Hindlimb muscle (tissue), 1 donor: ENCODE results near the gene LARP4B. TPM values are rescaled to one million over a fixed set of nuclear protein-coding genes. Genes with fewer than 3 reads are reported as not detected.

Experiments
- DNase-seq: peaks from one replicate; pipeline ENCODE4 v3.0.0-alpha.2; 2013
- polyA plus RNA-seq: library from polyadenylated mRNA; unstranded; fragments of 120-200 nt; gene quantifications from one replicate; pipeline ENCODE4 v1.2.1, GENCODE V29; 2013; ENCODE audit not compliant: insufficient read length

Gene LARP4B
- polyA plus RNA-seq, 1 donor: 91.2 TPM

DNA sequence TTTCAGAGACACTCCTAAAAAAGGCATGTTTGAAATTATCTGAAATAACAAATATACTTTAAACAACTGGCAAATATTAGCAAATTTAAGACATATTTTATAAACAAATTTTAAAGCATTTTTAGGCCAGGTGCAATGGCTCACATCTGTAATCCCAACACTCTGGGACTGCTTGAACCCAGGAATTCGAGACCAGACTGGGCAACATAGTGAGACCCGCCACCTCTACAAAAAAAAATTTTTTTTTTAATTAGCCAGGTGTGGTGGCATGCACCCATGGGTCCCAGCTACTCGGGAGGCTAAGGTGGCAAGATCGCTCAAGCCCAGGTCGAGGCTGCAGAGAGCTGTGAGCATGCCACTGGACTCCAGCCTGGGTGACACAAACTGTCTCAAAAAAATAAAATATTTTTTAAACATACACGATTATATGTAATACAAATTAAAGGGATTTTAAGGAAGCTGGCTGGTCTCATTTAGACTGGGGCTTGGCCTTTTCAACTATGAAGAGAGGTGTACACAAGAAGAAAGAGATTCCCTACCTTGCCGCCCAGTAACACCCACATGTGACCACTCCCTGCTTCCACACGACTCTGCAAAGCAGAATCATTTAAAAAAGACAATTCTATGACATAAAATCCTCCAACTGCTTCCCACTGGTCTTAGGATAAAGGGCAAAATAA lies 7.5 kb downstream of the LARP4B start:
- no peak for DNase-seq

DNA sequence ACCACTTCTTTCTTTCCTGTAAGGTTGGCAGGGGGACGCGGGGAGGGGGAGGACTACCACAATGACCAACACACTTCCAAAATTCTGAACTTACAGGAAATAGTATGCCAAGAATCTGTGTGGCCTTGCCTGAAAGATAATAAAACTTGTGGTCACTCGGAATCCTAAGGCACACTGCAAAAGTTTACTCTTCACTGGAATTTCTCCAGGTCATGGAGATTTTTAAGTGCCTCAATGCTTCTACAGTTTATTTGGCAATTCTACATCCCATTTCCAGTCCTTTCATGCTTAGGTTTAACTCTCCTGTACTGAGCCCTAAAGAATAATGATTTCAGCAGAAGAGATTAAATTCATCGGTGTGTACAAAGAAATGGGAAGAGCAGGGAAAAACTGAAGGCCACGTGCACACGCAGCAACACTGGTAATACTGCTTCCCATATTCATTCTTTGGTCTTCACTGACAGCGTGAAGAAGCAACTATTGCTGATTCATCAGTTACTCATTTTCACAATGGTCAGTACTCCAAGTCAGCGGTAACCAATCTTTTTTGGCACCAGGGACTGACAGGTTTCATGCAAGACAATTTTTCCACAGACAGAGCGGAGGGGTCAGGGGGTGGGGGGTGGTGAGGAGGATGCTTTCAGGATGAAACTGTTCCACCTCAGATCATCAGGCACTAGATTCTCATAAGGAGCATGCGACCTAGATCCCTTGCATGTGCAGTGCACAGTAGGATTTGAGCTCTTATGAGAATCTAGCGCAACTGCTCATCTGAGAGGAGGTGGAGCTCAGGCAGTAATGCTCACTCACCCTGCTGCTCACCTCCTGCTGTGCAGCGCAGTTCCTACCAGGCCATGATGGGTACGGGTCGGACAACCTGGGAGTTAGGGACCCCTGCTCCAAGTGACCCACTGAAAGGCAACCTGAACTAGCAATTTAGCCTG lies 9.8 kb downstream of the LARP4B start:
- no peak for DNase-seq

DNA sequence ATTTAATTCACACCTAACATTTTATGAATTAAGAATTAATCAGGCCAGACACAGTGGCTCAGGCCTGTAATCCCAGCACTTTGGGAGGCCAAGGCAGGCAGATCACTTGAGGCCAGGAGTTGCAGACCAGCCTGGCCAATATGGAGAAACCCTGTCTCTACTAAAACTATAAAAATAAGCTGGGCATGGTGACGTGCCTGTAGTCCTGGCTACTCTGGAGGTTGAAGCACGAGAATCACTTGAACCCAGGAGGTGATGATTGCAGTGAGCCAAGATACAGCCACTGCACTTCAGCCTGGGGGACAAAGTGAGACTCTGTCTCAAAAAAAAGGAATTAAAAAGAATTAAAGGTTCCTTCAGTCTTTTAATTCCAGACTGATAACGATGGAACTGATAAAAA lies 11.1 kb downstream of the LARP4B start:
- DNase-seq: no peak

DNA sequence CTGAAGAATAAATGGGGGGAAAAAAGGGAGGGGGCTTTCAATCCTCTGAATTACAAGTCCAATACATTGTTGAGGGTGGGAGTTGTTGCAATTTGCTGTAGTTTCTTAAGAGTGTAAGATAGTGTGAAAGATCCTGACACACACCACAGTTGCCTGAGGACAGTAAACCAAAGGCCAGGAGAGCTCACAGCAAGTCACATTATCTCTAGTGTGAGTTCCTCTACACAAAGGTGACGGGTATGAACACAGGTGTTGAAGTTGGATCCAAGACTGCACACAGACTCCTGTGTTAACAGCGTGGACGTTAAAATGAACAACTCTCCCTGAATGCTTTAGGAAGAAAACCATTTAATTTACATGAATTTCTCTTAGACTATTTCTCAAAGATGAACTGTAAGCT lies 12.0 kb downstream of the LARP4B start:
- DNase-seq: no peak

DNA sequence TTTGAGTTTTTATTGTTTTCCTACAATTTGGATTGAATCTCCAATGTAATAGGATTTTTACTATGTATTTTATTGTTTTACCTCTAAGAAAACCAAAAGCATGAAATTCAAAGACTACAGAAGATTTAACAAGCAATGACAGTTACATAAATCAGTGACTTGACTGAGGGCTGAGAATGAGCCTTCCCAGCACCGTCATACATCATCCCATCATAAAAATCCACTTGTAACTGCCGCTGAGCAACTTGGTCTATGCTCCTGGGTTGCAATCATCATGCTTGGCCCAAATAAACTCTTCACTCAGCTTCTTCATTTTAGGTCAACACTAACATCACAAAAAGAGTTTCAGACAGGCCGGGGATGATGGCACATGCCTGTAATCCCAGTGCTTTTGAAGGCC lies 13.5 kb downstream of the LARP4B start:
- DNase-seq: no peak

DNA sequence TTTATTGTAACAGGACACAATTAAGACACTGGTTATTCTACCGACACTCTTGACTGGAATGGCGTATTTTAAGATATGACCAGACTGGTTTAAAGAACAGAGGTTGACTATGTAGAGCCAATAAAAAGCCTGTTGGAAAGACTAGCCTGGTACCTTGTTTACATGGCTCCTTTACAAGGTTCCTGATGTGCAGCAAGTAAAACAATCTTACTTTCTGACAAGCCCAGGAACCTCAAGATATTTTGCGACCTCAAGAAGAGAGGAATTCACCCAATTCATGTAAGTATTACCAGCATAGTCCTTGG lies 14.1 kb downstream of the LARP4B start:
- no peak for DNase-seq

DNA sequence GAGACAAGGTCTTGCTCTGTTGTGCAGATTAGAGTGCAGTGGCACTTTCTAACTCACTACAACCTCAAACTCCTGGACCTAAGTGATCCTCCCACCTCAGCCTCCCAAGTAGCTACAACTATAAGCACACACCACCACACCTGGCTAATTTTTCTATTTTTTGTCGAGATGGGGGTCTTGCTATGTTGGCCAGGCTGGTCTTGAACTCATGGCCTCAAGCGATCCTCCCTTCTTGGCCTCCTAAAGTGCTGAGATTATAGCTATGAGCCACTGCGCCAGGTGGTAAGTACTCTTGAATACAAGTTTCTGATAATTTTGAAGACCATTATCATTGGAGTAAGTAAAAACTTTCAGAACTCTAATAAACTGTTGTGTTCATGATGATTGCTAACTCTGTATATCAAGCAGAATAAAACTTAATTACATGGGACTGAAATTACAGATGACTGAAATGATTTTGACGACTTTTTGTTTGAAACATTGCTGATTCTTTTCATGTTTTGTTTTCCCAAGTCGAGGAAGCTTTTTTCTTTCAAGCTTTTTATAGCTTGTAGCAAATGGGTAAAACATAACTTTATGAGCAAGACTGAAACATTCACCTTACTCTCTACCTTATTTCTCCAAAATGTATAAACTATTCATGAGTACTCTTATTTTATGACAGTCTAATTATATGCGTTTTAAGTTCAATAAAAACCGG lies 14.6 kb downstream of the LARP4B start:
- DNase-seq: no peak

DNA sequence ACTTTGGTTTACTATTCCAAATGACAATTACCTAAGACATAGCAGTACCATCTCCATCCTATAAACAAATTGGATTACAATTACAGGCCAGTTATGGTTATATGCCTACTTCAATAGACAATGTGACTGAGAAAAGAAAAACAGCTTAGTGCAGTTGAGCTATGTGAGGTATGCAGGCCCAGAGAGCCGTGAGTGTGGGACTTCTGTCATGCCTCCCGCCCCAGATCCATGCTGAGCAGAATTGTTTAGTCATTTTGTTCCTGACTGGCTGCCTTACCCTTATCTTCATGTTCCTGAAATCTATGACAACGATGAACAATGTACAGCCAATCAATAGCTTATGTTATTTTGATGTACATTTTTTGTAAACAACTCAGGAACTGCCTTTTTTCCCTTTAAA lies 21.7 kb downstream of the LARP4B start:
- DNase-seq: no peak

DNA sequence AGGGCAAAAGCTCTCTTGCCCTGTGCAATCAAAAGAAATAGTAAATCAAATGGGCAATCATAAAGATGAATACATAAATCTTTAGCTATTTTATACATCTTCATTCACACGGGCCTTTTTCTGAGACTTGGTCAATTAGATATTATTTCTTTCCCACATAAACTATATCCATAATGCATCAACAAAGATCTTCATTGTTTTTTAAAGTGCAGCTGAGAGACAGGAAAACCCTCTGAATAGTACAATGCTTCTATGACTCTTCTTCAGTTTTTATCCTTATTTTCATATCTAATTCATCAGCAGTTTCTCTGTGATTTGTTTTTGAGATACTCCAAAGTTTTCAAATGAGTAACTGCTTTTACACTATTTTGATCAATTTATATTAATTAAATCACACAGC lies 25.5 kb downstream of the LARP4B start:
- DNase-seq: no peak

DNA sequence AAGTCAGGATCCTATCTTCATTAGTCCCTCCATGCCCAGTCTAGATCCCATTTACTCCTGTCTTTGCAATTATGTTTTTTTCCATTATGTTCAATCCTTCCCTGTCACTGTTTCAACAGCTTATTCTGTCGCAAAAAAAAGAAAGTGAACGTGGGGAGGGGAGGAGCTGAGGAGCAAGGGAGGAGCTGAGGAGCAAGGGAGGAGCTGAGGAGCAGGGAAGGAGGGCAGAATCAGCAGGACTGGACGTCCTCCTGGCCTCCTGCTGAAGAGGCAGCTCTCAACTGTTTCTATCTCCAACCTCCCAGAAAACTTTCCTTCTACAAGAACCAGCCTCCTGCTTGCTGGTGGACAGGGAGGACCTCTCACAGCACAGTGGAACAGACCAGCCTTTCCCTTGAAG lies 26.0 kb downstream of the LARP4B start:
- no peak for DNase-seq

DNA sequence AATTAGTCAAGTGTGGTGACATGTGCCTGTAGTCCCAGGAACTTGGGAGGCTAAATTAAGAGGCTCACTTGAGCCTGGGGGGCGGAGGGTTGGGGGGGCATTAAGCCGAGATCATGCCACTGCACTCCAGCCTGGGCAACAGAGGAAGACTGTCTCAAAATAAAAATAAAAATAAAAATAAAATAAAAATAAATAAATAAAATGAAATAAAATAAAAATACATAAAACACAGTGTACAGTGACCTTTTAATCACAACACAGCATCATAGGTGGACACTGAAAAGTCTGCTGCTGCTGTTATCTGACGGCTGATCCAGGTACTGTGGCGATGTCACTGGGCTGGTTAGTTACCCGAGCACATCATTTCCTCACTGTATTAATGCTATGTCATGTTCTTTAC lies 27.1 kb downstream of the LARP4B start:
- DNase-seq: no peak

DNA sequence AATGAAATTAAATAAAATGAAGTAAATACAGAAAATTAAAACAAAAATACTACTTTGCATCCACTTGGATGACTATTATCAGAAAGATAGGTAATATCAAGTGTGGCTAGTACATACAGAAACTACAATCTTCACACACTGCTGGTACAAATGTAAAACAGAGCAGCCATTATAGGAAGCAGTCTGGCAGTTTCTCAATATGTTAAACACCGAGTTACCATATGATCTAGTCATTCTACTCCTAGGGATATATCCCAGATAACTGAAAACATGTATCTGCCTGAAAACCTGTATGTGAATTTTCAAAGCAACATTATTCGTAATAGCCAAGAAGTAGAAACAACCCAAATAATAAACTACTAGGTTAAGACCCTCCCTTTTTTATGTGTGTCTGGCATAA lies 33.4 kb downstream of the LARP4B start:
- no peak for DNase-seq

DNA sequence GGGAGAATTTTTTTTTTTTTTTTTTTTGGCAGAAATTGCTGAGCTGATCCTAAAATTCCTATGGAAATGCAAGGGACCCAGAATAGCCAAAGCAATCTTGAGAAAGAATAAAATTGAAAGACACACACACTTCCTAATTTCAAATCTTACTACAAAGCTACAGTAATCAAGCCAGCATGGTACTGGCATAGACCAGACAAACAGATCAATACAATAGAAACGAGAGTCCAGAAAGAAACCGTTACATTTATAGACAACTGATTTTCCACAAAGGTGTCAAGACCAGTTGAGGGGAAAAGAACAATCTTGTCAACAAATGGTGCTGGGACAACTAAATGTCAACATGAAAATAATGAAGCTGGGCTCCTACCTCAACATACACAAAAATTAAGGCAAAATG lies 34.5 kb downstream of the LARP4B start:
- no peak for DNase-seq

DNA sequence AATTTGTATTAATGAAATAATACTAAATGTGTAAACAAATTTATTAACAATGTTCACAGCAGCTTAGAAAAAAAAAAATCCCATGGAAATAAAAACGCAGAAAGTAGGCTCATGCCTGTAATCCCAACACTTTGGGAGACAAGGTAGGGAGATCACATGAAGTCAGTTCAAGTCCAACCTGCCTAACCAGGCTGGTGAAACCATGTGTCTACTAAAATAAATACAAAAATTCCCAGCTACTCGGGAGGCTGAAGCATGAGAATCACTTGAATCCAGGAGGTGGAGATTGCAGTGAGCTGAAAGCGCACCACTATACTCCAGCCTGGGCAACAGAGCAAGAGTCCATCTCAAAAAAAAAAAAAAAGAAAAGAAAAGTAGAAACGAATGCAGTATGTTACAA lies 36.2 kb downstream of the LARP4B start:
- no peak for DNase-seq

DNA sequence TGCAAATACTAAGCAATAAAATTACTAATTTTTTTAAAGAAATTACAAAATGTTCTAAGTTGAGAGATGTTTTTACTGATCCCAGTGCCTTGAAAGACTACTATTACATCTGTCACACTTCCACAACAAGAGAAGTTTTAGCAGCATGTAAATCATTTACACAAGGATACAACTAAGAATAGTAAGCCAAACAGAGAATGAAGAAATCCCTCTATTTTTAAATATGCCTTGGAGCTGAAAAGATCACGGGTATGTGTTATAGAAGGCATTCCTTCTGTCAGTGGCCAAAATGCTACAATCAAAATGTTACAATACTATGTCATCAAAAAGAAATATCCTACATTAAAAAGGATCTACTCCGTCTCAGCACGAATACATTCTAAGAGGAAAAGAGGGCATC lies 52.6 kb downstream of the LARP4B start:
- DNase-seq: no peak

DNA sequence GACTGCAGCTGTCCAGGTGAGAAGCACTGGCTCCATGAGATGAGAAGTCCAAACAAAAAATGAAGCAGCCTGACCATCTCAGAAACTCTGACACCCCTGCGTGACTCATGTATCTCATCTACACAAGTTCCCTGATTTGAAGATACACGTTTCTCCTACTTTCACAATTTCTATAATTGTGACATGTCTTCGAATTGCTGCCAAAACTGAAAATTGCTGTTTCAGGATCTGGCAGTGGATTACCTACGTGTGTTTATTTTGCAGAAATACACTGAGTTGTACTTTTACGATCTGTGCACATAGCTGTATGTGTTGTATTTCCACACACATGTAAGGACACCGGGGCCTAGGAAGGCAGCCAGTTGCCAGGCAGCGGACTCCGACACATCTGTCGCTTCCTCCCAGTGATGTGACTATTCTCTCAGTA lies 53.2 kb downstream of the LARP4B start:
- DNase-seq: no peak

DNA sequence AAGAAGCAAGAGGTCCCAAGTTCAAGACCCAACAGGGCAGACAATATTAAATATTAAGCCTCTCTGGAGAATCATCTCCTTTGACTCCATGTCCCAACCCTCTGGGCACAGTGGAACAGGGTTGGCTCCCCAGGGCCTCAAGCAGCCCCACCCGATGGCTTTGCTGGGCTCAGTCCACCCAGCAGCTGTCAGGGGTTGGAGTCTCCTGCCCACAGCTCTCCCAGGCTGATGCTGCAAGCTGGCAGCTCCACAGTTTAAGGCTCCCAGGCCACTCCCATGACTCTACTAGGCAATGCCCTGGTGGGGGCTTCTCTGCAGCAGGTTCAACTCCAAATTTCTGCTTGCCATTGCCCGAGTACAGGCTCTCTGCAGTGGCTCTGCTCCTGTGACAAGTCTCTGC lies 55.1 kb downstream of the LARP4B start:
- DNase-seq: no peak

DNA sequence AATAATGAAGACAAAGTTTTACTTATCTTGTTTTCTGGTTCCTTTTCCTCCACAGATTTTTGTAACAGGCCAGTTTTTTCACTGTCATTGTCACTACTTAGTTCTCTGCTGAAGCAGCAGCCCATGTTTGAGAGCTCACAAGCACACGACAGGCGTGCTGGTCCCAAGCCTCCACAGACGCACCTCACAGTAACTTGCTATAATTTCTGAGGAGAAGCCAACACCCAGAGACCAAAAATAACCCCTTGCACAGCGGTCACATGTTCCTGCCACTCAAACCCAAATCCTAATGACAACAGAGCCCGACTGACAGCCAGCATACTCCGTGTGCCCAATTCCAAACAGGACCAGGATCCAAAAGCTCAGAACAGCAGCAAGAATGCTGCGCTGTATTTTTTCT lies 58.5 kb downstream of the LARP4B start:
- no peak for DNase-seq

DNA sequence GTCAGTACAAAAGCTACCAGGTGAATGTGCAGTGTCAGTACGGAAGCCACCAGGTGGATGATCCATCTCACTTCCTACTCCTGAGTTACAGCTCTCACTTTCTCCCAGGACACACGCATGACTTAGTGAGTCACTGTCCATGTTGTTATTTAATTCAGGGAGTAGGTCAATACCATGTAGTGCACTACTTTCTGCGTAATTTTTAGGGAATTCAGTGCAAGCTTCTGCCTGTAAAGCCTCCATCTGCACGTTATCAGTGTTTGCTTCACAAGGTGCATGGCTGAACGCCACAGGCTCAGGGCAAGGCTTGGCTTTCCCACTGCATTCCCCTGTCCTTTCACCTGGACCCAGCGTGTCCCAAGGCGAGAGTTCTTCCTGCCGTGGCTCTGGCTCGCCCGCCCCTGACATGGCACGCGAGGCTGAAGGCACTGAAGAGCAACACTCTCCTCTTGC lies 59.5 kb downstream of the LARP4B start:
- no peak for DNase-seq

DNA sequence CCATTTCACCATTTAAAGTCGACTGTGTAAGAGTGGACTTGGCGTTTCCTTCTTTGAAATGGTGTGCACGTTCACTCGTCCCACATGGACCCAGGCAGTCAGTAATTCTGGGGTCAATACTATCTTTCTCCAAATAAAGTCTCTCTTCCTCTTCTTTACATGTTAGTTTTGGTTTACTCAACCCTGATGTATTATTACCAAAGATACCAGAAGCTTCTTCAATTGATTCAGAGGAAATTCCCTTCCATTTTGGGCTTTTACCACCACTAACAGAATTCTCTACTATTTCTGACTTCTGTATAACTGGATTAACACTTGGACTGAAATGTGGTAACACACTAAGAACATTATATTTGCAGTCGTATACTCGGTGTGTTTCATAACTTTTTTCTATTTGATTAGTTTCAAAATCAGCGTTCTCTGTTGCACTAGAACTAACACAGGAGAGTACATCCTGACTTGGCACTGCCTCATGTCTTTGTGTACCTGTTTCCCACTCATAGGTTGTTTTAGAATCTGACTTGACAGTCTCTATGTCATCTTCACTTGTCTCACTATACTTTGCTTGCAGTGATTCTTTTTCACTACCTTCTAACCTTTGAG lies 60.8 kb downstream of the LARP4B start:
- DNase-seq: no peak

DNA sequence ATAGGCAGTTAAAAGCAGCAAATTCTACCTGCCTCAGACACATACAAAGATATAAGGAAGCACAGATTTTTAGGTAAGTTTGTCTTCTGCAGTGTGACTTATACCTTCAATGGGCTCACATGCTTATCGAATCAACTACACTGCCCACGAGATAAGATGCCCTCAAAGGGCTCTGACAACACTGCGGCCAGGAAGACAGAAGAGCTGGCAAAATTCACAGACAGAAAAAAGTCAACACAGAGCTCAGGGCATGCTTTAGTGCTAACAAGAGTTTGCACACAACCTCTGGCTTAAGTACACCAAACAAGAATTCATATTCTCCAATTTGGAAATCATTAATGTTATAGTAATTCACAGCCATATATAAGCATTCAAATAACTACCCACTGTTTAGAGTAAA lies 62.3 kb downstream of the LARP4B start:
- DNase-seq: no peak

DNA sequence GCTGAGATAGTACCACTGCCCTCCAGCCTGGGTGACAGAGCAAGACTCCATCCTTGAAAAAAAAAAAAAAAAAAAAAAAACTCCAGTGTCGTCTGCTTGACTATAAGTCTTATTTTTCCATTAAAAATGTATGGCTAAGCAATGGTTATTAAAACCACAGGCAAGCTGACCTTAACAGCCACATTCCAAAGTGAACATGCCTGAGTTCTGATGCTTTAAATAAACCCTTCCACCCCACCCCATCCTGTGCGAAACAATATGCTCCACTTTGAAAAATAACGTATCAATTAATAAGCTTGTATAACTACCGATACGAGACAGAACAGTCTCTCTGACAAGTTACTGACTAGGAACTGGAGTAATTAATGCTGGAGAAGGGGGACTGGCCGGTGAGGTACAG lies 63.7 kb downstream of the LARP4B start:
- no peak for DNase-seq

DNA sequence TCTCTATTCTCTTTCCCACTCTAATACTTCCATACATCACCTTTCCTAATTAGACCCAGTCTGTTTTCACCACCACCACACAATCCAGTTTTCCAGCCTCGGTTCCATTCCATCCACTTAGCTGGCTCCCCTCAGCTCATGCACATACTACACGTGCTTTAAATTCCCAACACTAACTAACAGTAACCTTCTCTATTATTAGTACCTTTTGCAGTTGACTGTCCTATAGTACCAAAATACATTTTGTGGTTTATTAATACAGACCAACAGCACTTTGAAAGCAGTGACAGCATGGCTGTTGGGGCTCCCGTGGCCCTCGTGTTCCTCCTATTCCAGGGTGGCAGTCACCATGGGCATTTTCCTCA lies 64.9 kb downstream of the LARP4B start:
- no peak for DNase-seq
